Subcutaneous adipose tissue (tissue), 4 donors: ENCODE measurements around the gene XYLT1. TPM values are rescaled to one million over a fixed set of nuclear protein-coding genes. Genes with fewer than 3 reads are reported as not detected.

Experiments
- CTCF ChIP-seq: fragments of 450-650 bp; IDR thresholded peaks from one replicate; pipeline ENCODE4 v1.5.1; 2016; ENCODE audit warnings: low read depth, mild to moderate bottlenecking, control low read depth, antibody characterized with exemption, moderate library complexity
- total RNA-seq, 4 donors: library from RNA; depleted of rRNA; stranded (reverse); fragments of >200 nt; gene quantifications; one replicate each; pipeline ENCODE4 v1.1.0, GENCODE V29; 2016

The XYLT1 gene
- total RNA-seq, 4 donors from 2014 or later: 21.7 to 27.5 (median 26.1) TPM

GRCh38 chr16:17109413-17109812, 361.3 kb downstream of the XYLT1 start:
- TF ChIP-seq CTCF: no peak

- TF ChIP-seq CTCF: no peak
Measured at GRCh38 chr16:17108596-17108995, 362.2 kb downstream of the XYLT1 start.

GRCh38 chr16:17107450-17107849, 363.3 kb downstream of the XYLT1 start:
- no peak for TF ChIP-seq CTCF

GRCh38 chr16:17106243-17106791, 364.4 kb downstream of the XYLT1 start:
- TF ChIP-seq CTCF: no peak

GRCh38 chr16:17105239-17105797, 365.4 kb downstream of the XYLT1 start:
- no peak for TF ChIP-seq CTCF

GRCh38 chr16:17104654-17105053, 366.1 kb downstream of the XYLT1 start:
- TF ChIP-seq CTCF: no peak

- no peak for TF ChIP-seq CTCF
Measured at GRCh38 chr16:17103216-17103615, 367.5 kb downstream of the XYLT1 start.
